ENCODE data around the gene NMD3. TPM values are rescaled to one million over a fixed set of nuclear protein-coding genes. Genes with fewer than 3 reads are reported as not detected.

NMD3 gene
- total RNA-seq, 1 experiment from 2014 or later, result 74.2 TPM

GRCh38 chr3:161230621-161231171, 9.6 kb downstream of the NMD3 start:
- no peak for DNase-seq (ENCODE audit: low read depth)

- DNase-seq (ENCODE audit: low read depth), result peak; percentile 17
Observed at GRCh38 chr3:161231861-161232260, 10.8 kb downstream of the NMD3 start.

- no peak for DNase-seq (ENCODE audit: low read depth)
Observed at GRCh38 chr3:161233557-161233956, 12.4 kb downstream of the NMD3 start.

GRCh38 chr3:161236240-161236639, 15.1 kb downstream of the NMD3 start:
- no peak for DNase-seq (ENCODE audit: low read depth)

GRCh38 chr3:161239700-161240099, 18.6 kb downstream of the NMD3 start:
- no peak for DNase-seq (ENCODE audit: low read depth)

- DNase-seq (ENCODE audit: low read depth), result no peak
Observed at GRCh38 chr3:161244538-161244937, 23.4 kb downstream of the NMD3 start.

GRCh38 chr3:161247049-161247448, 25.9 kb downstream of the NMD3 start:
- DNase-seq (ENCODE audit: low read depth), result no peak

GRCh38 chr3:161250116-161250515, 29.0 kb downstream of the NMD3 start:
- no peak for DNase-seq (ENCODE audit: low read depth)

GRCh38 chr3:161251716-161252115, 30.6 kb downstream of the NMD3 start:
- no peak for DNase-seq (ENCODE audit: low read depth)

- no peak for DNase-seq (ENCODE audit: low read depth)
Observed at GRCh38 chr3:161252143-161252542, 31.0 kb downstream of the NMD3 start.

- DNase-seq (ENCODE audit: low read depth), result no peak
Observed at GRCh38 chr3:161253711-161254110, 32.6 kb downstream of the NMD3 start.

- DNase-seq (ENCODE audit: low read depth), result no peak
Observed at GRCh38 chr3:161254861-161255260, 33.8 kb downstream of the NMD3 start.

GRCh38 chr3:161263057-161263456, 41.9 kb downstream of the NMD3 start:
- no peak for DNase-seq (ENCODE audit: low read depth)

- no peak for DNase-seq (ENCODE audit: low read depth)
Observed at GRCh38 chr3:161264852-161265251, 43.7 kb downstream of the NMD3 start.

GRCh38 chr3:161265916-161266571, 44.9 kb downstream of the NMD3 start:
- peak; percentile 55 for DNase-seq (ENCODE audit: low read depth)

GRCh38 chr3:161266731-161267150, 45.6 kb downstream of the NMD3 start:
- DNase-seq (ENCODE audit: low read depth), result peak; percentile 65

GRCh38 chr3:161267646-161268045, 46.5 kb downstream of the NMD3 start:
- no peak for DNase-seq (ENCODE audit: low read depth)

- no peak for DNase-seq (ENCODE audit: low read depth)
Observed at GRCh38 chr3:161268601-161269000, 47.5 kb downstream of the NMD3 start.

GRCh38 chr3:161270991-161271390, 49.9 kb downstream of the NMD3 start:
- DNase-seq (ENCODE audit: low read depth), result no peak

- no peak for DNase-seq (ENCODE audit: low read depth)
Observed at GRCh38 chr3:161271646-161272045, 50.5 kb downstream of the NMD3 start.

GRCh38 chr3:161272524-161272923, 51.4 kb downstream of the NMD3 start:
- DNase-seq (ENCODE audit: low read depth), result no peak

- DNase-seq (ENCODE audit: low read depth), result peak; percentile 21
Observed at GRCh38 chr3:161273589-161274218, 52.6 kb downstream of the NMD3 start.

Measured in HT1080 (cell line).